Brain microvascular endothelial cell (primary cell): ENCODE measurements around the gene ARHGAP25.

Experiments
- DNase-seq: peaks from one replicate; pipeline ENCODE4 v3.0.0-alpha.2; 2020
- H3K27ac ChIP-seq: fragments of 250-450 bp; sonication (Bioruptor Pico); 2 replicates; pipeline ENCODE4 v1.5.1; 2020; ENCODE audit warnings: mild to moderate bottlenecking, moderate library complexity
- H3K27me3 ChIP-seq: fragments of 250-450 bp; sonication (Bioruptor Pico); replicated peaks from 2 replicates; pipeline ENCODE4 v1.5.1; 2020; ENCODE audit warnings: mild to moderate bottlenecking
- H3K36me3 ChIP-seq: fragments of 250-450 bp; sonication (Bioruptor Pico); replicated peaks from 2 replicates; pipeline ENCODE4 v1.5.1; 2020; ENCODE audit warnings: mild to moderate bottlenecking
- H3K4me3 ChIP-seq: 2 replicates; pipeline ENCODE4 v1.5.1; 2011; ENCODE audit warnings: low read depth, mild to moderate bottlenecking, control low read depth, low read length, moderate library complexity
- CTCF ChIP-seq: IDR thresholded peaks from 2 replicates; pipeline ENCODE4 v1.5.1; 2011; ENCODE audit warnings: low read depth, mild to moderate bottlenecking, moderate library complexity, low read length, control low read depth, inconsistent platforms; ENCODE audit errors: missing control alignments
- in situ Hi-C: cut with HindIII; loops from 2 replicates; pipeline ENCODE4 v1.10.0; 2017; ENCODE audit warnings: low sequenced_read_pairs, low pct_ligation_motif_present

ARHGAP25 gene

GRCh38 chr2:68806511-68807109 is 72.0 kb downstream of the ARHGAP25 start:
- peak overlapping the region; percentile 46 for H3K27ac ChIP-seq
- TF ChIP-seq CTCF = no peak
- H3K4me3 ChIP-seq = no peak overlapping the region
- no peaks in the 10 kb centered on the region for H3K27me3 ChIP-seq
- in situ Hi-C loops = no loop called here
- H3K36me3 ChIP-seq = no peaks in the 10 kb centered on the region
- peak; percentile 79 for DNase-seq

GRCh38 chr2:68807821-68808266 is 73.2 kb downstream of the ARHGAP25 start:
- Histone ChIP-seq H3K27ac (no peak overlapping the region), H3K27me3 (no peaks in the 10 kb centered on the region), H3K4me3 (no peak overlapping the region), H3K36me3 (no peaks in the 10 kb centered on the region)
- in situ Hi-C loops = no loop called here
- TF ChIP-seq CTCF = no peak
- DNase-seq = no peak

- no peak overlapping the region for H3K4me3 ChIP-seq
- no peak for DNase-seq
- H3K27ac ChIP-seq = no peak overlapping the region
- in situ Hi-C loops = no loop called here
- no peaks in the 10 kb centered on the region for H3K27me3 ChIP-seq
- H3K36me3 ChIP-seq = no peaks in the 10 kb centered on the region
- TF ChIP-seq CTCF = no peak
Measured at GRCh38 chr2:68809324-68810240, 75.0 kb downstream of the ARHGAP25 start.

- DNase-seq = no peak
- no peaks in the 10 kb centered on the region for H3K27me3 ChIP-seq
- H3K4me3 ChIP-seq = no peak overlapping the region
- no peaks in the 10 kb centered on the region for H3K36me3 ChIP-seq
- H3K27ac ChIP-seq = no peak overlapping the region
- in situ Hi-C loops = no loop called here
- TF ChIP-seq CTCF = no peak
Measured at GRCh38 chr2:68811364-68811763, 76.8 kb downstream of the ARHGAP25 start.

- Histone ChIP-seq H3K27ac (no peak overlapping the region), H3K36me3 (no peaks in the 10 kb centered on the region), H3K27me3 (no peaks in the 10 kb centered on the region), H3K4me3 (no peak overlapping the region)
- DNase-seq = peak; percentile 29
- in situ Hi-C loops = no loop called here
- peak; percentile 12 for TF ChIP-seq CTCF
Measured at GRCh38 chr2:68812251-68812650, 77.6 kb downstream of the ARHGAP25 start.
